HG03565 (cell line): ENCODE data around the gene SPAG9.
"Not testable (repeated sequence)": the region's sequence is repeated elsewhere in the genome, so short reads cannot be mapped to it uniquely, and the experiment has no call there.

ENCODE experiments used
- ATAC-seq: cut with Tn5 transposase; IDR thresholded peaks from one replicate; pipeline ENCODE4 v1.9.1; 2021; ENCODE audit warnings: mild to moderate bottlenecking, moderate library complexity; ENCODE audit not compliant: unreplicated experiment

Gene SPAG9

GRCh38 chr17:51087072-51087757 is 33.5 kb downstream of the SPAG9 start:
- no peak for ATAC-seq

- no peak for ATAC-seq
Measured at GRCh38 chr17:51085150-51085805, 35.4 kb downstream of the SPAG9 start.

DNA sequence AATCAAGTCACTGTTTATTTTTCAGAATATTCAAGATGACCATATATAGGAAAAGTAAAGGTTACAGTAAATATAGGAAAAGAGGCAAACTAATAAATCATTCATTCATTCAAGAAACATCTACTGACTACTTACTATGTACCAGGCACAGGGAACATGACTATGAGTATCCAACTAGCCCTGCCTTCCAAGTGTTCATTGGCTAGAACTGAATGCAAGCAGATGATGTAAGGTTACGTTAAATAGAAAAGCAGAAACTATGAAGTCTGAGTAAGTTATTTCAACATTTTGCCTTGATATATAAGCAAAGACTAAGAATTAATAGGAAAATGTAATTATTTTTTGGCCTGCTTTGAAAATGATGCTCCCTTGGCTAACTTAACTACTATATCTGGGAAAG is 36.7 kb downstream of the SPAG9 start:
- ATAC-seq: no peak

- not testable (repeated sequence) for ATAC-seq
Measured at GRCh38 chr17:51083364-51083763, 37.3 kb downstream of the SPAG9 start.

DNA sequence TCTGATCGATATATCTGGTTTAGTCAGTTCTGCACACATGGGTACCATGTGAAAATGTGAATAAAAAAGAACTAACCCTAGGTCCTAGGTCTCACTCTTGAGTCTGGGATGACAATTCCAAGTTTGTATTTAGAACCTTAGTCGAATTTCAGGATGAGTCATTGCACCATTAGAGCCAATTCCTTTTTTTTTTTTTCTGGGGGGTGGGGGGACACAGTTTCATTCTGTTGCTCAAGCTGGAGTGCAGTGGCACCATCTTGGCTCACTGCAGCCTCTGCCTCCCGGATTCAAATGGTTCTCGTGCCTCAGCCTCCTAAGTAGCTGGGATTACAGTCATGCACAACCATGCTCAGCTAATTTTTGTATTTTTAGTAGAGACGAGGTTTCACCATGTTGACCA is 41.6 kb downstream of the SPAG9 start:
- no peak for ATAC-seq

DNA sequence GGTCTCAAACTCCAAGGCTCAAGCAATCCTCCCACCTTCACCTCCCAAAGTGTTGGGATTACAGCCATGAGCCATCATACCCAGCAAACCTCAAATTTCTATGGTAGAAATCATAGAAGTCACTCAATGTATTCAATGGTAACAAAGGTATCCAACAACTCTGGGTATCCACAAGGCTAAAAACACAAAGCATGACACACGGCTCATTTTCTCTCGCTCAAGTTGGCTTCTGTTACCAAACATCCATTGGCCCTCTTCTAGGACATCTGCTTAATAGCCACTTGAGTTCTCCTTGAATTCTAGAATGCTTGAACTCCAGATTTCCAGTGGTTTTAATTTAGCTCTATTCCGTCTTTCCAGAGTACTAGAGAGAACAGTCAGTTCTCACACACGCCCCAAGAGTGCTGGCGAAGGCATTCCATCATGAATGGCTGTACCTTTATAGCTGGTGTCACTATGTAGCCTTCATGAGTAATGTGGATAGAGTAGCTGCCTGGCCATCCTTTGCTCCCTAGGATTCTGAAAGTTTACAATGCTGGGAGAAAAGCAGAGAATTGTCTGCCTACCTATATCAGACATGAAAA is 42.6 kb downstream of the SPAG9 start:
- ATAC-seq: no peak

- ATAC-seq: no peak
Measured at GRCh38 chr17:51076821-51077220, 43.8 kb downstream of the SPAG9 start.

DNA sequence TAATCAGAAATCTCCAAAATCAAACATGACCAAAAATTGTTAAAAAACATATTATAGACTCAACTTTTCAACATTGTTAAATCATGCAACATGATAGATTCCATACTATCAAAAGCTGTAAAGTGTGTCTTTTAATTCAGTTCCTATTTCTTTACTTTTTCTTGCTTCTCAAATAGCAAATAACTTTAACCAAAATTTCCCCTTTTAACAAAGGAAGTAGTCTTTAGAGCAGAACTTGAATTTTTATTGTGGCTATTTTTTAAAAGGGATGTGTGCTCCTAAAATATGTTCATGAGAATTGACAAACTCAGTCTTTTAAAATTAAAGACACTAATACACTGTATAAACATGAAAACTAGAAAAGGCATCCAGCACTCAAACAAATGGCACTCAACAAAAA is 49.1 kb downstream of the SPAG9 start:
- ATAC-seq: no peak

- ATAC-seq: no peak
Measured at GRCh38 chr17:51065466-51065865, 55.2 kb downstream of the SPAG9 start.

DNA sequence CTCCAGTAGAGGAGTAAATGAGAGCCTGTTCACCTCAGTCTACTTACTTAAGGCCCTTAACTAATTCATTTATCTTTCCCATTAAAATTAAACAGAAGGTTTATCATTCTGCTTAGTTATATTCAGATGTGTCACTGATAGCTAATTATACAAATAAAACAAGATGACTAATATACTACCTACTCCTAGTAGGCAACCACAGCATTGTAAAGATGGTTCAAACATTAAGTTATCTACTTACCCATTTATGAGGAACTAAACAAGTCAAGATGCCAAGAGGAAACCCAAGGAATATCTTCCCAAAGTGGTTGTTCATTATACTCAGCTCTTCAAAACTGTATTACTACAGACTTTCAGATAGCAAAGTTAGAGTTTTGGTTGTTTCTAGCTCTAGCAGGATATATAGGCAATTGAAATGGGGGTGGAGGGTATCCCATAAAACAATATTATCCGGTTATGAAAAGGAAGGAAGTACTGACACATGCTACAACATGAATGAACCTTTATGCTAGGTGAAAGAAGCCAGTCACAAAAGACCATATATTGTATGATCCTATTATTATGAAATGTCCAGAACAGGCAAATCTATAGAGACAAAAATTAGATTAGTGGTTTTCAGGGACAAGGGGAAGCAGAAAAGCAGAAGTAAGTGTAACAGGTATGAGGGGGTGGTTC is 56.5 kb downstream of the SPAG9 start:
- ATAC-seq: no peak

GRCh38 chr17:51060396-51060795 is 60.3 kb downstream of the SPAG9 start:
- ATAC-seq: no peak

GRCh38 chr17:51059781-51060180 is 60.9 kb downstream of the SPAG9 start:
- no peak for ATAC-seq

GRCh38 chr17:51057534-51057933 is 63.1 kb downstream of the SPAG9 start:
- ATAC-seq: no peak

- no peak for ATAC-seq
Measured at GRCh38 chr17:51056813-51057510, 63.7 kb downstream of the SPAG9 start.

DNA sequence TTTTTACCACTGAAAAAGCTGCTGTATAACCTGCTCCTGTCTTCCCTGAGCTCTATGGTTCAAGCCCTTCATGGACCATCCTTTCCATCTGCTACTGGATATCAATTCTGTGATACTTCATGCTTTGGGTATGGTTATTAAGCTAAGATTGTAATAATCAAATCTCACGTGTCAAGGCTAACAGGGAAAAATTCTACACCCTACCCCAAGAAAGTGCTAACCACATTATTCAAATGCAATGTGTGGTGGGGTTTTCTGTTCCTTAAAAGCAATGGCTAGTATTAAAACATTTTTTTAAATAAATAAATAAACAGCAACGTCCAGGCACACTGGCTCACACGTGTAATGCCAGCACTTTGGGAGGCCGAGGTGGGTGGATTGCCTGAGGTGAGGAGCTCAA is 65.9 kb downstream of the SPAG9 start:
- ATAC-seq: no peak

DNA sequence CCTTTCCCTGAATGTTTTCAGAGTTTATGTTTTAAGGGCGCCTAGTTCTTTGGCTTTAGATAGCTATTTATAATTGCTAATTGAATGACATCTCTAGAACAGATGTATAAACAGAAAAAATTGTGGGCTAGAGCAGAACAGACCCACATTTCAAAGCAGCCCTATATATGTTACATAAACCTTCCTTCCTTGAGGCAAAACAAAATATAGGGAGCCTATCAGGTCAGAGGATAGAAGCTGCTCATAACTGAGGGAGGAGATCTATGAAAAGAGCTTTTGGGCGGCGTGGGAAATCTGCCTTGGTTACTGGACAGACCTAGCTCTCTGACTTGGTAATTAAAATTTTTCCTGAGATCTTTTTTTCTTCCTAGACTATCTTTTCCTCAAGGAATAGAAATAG is 68.4 kb downstream of the SPAG9 start:
- no peak for ATAC-seq

DNA sequence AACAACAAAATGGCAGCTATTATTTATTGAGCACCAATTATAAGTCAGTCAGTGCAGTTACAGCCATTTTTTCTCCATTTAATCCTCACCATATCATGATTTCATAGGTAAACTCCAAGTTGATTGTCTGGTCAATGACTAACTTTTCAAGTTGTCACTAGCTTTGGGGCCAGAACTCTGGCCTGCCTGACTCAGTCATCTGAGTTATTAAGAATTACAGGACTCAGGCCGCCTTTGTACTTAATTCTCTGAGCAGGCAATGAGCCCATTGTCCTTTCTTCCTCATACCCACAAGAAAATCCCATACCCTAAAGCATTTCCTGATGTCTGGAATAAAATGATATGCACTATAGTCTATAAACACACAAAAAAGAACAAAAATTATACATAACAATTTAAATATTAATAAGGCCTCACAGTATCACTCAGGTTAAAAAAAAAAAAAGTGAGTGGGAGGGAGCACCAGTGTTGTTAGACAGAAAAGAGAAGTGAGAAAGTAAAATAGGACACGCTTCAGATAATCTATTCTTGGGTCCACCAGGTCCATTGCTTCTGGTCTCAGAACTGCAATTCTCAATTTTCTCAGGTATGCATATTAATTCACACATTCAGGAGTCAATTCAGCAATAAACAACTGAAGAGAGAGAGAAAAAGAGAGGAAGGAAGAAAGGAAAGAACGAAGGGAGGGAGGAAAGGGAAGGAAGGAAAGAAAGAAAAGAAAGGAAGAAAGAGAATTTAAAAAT is 70.2 kb downstream of the SPAG9 start:
- peak; percentile 87 for ATAC-seq

- ATAC-seq: no peak
Measured at GRCh38 chr17:51046514-51047384, 73.9 kb downstream of the SPAG9 start.

GRCh38 chr17:51046046-51046445 is 74.6 kb downstream of the SPAG9 start:
- ATAC-seq: no peak

- ATAC-seq: no peak
Measured at GRCh38 chr17:51045621-51046020, 75.0 kb downstream of the SPAG9 start.
